Measurements from ENCODE around the gene TTLL9.

GRCh38 chr20:31857861-31858759 lies 12.3 kb upstream of the TTLL9 start:
- TF ChIP-seq CTCF (IDR thresholded peaks at IDR 0.05) (no peak), EP300 (IDR thresholded peaks at IDR 0.05) (no peak), POLR2A (IDR thresholded peaks at IDR 0.05; ENCODE audit: low read depth) (no peak), POLR2AphosphoS5 (IDR thresholded peaks at IDR 0.05) (no peak)
